BLaER1 (cell line): ENCODE measurements around the gene BOC.

Source experiments
- H3K27ac ChIP-seq: shearing (Covaris generic); formaldehyde crosslinking; 2 replicates; pipeline ENCODE4 v1.8.1; 2022
- H3K27me3 ChIP-seq: shearing (Covaris generic); formaldehyde crosslinking; 2 replicates; pipeline ENCODE4 v1.8.1; 2022
- H3K36me3 ChIP-seq: shearing (Covaris generic); formaldehyde crosslinking; 2 replicates; pipeline ENCODE4 v1.8.1; 2022
- H3K4me1 ChIP-seq: shearing (Covaris generic); formaldehyde crosslinking; 2 replicates; pipeline ENCODE4 v1.8.1; 2022
- H3K4me2 ChIP-seq: shearing (Covaris generic); formaldehyde crosslinking; 2 replicates; pipeline ENCODE4 v1.8.1; 2022
- H3K4me3 ChIP-seq: shearing (Covaris generic); formaldehyde crosslinking; 2 replicates; pipeline ENCODE4 v1.8.1; 2022
- H3K9ac ChIP-seq: shearing (Covaris generic); formaldehyde crosslinking; 2 replicates; pipeline ENCODE4 v1.8.1; 2022
- H3K9me3 ChIP-seq: shearing (Covaris generic); formaldehyde crosslinking; 2 replicates; pipeline ENCODE4 v1.8.1; 2022
- H4K20me1 ChIP-seq: shearing (Covaris generic); formaldehyde crosslinking; 2 replicates; pipeline ENCODE4 v1.8.1; 2022
- Cebpa-rat ChIP-seq: shearing (Covaris generic); IDR thresholded peaks from 2 replicates; pipeline ENCODE4 v1.8.1; 2022

The BOC gene

GRCh38 chr3:113266738-113267137 is 55.4 kb downstream of the BOC start:
- no peak overlapping the region for H3K4me2 ChIP-seq
- H3K27ac ChIP-seq: no peak overlapping the region
- H3K27me3 ChIP-seq: no peaks in the 10 kb centered on the region
- no peaks in the 10 kb centered on the region for H3K4me1 ChIP-seq
- H3K4me3 ChIP-seq: no peak overlapping the region
- no peaks in the 10 kb centered on the region for H3K9me3 ChIP-seq
- H3K9ac ChIP-seq: no peak overlapping the region
- no peaks in the 10 kb centered on the region for H4K20me1 ChIP-seq
- TF ChIP-seq Cebpa-rat: no peak
- no peaks in the 10 kb centered on the region for H3K36me3 ChIP-seq

- no peak overlapping the region for H3K27ac ChIP-seq
- no peaks in the 10 kb centered on the region for H3K27me3 ChIP-seq
- H3K4me2 ChIP-seq: no peak overlapping the region
- TF ChIP-seq Cebpa-rat: no peak
- no peaks in the 10 kb centered on the region for H3K9me3 ChIP-seq
- no peak overlapping the region for H3K9ac ChIP-seq
- H3K36me3 ChIP-seq: no peaks in the 10 kb centered on the region
- no peaks in the 10 kb centered on the region for H3K4me1 ChIP-seq
- no peaks in the 10 kb centered on the region for H4K20me1 ChIP-seq
- H3K4me3 ChIP-seq: no peak overlapping the region
Measured at GRCh38 chr3:113268311-113268710, 57.0 kb downstream of the BOC start.

- Histone ChIP-seq H4K20me1 (no peaks in the 10 kb centered on the region), H3K9me3 (no peaks in the 10 kb centered on the region), H3K36me3 (no peaks in the 10 kb centered on the region), H3K4me2 (no peak overlapping the region), H3K4me3 (no peak overlapping the region), H3K4me1 (no peaks in the 10 kb centered on the region), H3K27me3 (no peaks in the 10 kb centered on the region), H3K27ac (no peak overlapping the region), H3K9ac (no peak overlapping the region)
- TF ChIP-seq Cebpa-rat: no peak
Measured at GRCh38 chr3:113268942-113269341, 57.6 kb downstream of the BOC start.

GRCh38 chr3:113269661-113270060 is 58.3 kb downstream of the BOC start:
- H3K4me3 ChIP-seq: no peak overlapping the region
- H3K4me1 ChIP-seq: no peaks in the 10 kb centered on the region
- no peaks in the 10 kb centered on the region for H3K9me3 ChIP-seq
- H3K4me2 ChIP-seq: no peak overlapping the region
- H3K36me3 ChIP-seq: no peaks in the 10 kb centered on the region
- TF ChIP-seq Cebpa-rat: no peak
- no peaks in the 10 kb centered on the region for H3K27me3 ChIP-seq
- no peak overlapping the region for H3K9ac ChIP-seq
- H3K27ac ChIP-seq: no peak overlapping the region
- H4K20me1 ChIP-seq: no peaks in the 10 kb centered on the region

GRCh38 chr3:113270068-113270467 is 58.7 kb downstream of the BOC start:
- no peaks in the 10 kb centered on the region for H3K4me1 ChIP-seq
- no peaks in the 10 kb centered on the region for H3K27me3 ChIP-seq
- no peak overlapping the region for H3K4me3 ChIP-seq
- H3K4me2 ChIP-seq: no peak overlapping the region
- no peaks in the 10 kb centered on the region for H4K20me1 ChIP-seq
- H3K9me3 ChIP-seq: no peaks in the 10 kb centered on the region
- no peak overlapping the region for H3K9ac ChIP-seq
- no peak for TF ChIP-seq Cebpa-rat
- H3K36me3 ChIP-seq: no peaks in the 10 kb centered on the region
- H3K27ac ChIP-seq: no peak overlapping the region

GRCh38 chr3:113270786-113271185 is 59.4 kb downstream of the BOC start:
- Histone ChIP-seq H3K9me3 (no peaks in the 10 kb centered on the region), H3K36me3 (no peaks in the 10 kb centered on the region)
- TF ChIP-seq Cebpa-rat: no peak

GRCh38 chr3:113271189-113271588 is 59.8 kb downstream of the BOC start:
- Histone ChIP-seq H3K4me2 (no peak overlapping the region), H3K9me3 (no peaks in the 10 kb centered on the region), H3K4me3 (no peak overlapping the region), H3K4me1 (no peaks in the 10 kb centered on the region), H3K27me3 (no peaks in the 10 kb centered on the region), H3K27ac (no peak overlapping the region), H4K20me1 (no peaks in the 10 kb centered on the region), H3K36me3 (no peaks in the 10 kb centered on the region), H3K9ac (no peak overlapping the region)
- TF ChIP-seq Cebpa-rat: no peak

More at GRCh38 chr3:113270786-113271185, 59.4 kb downstream of the BOC start:
- Histone ChIP-seq H3K4me2 (no peak overlapping the region), H3K4me1 (no peaks in the 10 kb centered on the region), H3K27ac (no peak overlapping the region), H3K4me3 (no peak overlapping the region), H4K20me1 (no peaks in the 10 kb centered on the region), H3K9ac (no peak overlapping the region), H3K27me3 (no peaks in the 10 kb centered on the region)

GRCh38 chr3:113271594-113272384 is 60.4 kb downstream of the BOC start:
- Histone ChIP-seq H3K4me3 (no peak overlapping the region), H3K4me1 (no peaks in the 10 kb centered on the region), H3K27ac (no peak overlapping the region), H4K20me1 (no peaks in the 10 kb centered on the region), H3K9ac (no peak overlapping the region), H3K9me3 (no peaks in the 10 kb centered on the region), H3K36me3 (no peaks in the 10 kb centered on the region), H3K27me3 (no peaks in the 10 kb centered on the region), H3K4me2 (no peak overlapping the region)
- TF ChIP-seq Cebpa-rat: no peak

GRCh38 chr3:113272385-113272779 is 61.0 kb downstream of the BOC start:
- no peak overlapping the region for H3K27ac ChIP-seq
- no peaks in the 10 kb centered on the region for H3K27me3 ChIP-seq
- H3K9ac ChIP-seq: no peak overlapping the region
- no peak for TF ChIP-seq Cebpa-rat
- H3K4me2 ChIP-seq: no peak overlapping the region
- H3K9me3 ChIP-seq: no peaks in the 10 kb centered on the region
- no peak overlapping the region for H3K4me3 ChIP-seq
- no peaks in the 10 kb centered on the region for H3K36me3 ChIP-seq
- H4K20me1 ChIP-seq: no peaks in the 10 kb centered on the region
- no peaks in the 10 kb centered on the region for H3K4me1 ChIP-seq

- TF ChIP-seq Cebpa-rat: no peak
- H3K9ac ChIP-seq: no peak overlapping the region
- H3K4me2 ChIP-seq: no peak overlapping the region
- H3K4me1 ChIP-seq: no peaks in the 10 kb centered on the region
- H4K20me1 ChIP-seq: no peaks in the 10 kb centered on the region
- no peaks in the 10 kb centered on the region for H3K36me3 ChIP-seq
- no peak overlapping the region for H3K27ac ChIP-seq
- H3K9me3 ChIP-seq: no peaks in the 10 kb centered on the region
- H3K4me3 ChIP-seq: no peak overlapping the region
- H3K27me3 ChIP-seq: no peaks in the 10 kb centered on the region
Measured at GRCh38 chr3:113273011-113273410, 61.7 kb downstream of the BOC start.
